ENCODE measurements around the gene SND1.

Gene SND1

DNA sequence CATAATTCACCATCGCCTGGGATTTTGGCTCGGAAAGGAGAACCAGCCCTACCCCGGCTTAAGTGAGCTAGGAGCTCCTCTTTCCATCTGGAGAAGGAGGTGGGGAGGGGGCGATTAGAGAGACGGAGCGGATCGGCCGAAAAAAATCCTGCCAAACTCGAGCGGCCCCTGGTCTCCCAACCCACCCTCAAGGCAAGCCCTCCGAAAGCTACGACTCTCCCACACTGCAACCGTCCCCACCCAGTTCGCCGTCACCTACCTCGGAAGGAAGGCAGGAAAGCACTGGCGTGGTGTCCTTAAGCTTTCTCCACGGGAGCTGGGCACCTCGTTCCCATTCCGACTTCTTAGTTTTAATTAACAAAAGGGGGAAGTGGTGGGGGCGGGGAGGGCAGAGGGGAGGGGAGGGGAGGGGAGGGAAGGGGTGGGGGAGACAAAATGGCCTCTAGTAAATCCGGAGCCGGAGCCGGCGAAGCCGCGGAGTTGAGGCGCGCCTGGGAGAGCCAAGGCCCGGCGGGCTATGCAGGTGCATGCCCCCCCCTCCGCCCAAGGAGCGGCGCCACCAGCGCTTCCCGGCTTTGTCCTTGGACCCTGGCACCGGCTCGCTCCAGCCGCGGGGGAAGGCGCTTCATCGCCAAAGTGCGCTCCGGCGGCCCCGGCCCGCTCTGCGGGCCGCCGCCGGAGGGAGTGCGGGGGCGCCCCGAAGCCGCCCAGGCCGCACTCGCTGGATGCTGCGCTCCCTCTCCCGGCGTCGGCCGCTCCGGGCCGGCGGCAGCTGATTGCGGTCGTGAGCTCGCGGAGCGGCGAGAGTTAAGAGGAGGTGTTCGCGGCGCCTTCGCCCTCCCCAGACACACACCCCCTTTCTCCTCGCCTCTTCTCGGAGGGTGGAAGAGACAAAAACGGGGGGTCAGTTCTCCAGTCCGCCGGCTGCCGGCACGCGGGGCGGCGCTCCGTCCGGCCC, 378.9 kb downstream of the SND1 start, which contains the start of gene LRRC4:
Gene LRRC4, minus strand, starts transcription at position 784 of the 958 bp plus-strand sequence. CDS start 797 bp downstream, outside the sequence.
- peak; percentile 35 for DNase-seq

DNA sequence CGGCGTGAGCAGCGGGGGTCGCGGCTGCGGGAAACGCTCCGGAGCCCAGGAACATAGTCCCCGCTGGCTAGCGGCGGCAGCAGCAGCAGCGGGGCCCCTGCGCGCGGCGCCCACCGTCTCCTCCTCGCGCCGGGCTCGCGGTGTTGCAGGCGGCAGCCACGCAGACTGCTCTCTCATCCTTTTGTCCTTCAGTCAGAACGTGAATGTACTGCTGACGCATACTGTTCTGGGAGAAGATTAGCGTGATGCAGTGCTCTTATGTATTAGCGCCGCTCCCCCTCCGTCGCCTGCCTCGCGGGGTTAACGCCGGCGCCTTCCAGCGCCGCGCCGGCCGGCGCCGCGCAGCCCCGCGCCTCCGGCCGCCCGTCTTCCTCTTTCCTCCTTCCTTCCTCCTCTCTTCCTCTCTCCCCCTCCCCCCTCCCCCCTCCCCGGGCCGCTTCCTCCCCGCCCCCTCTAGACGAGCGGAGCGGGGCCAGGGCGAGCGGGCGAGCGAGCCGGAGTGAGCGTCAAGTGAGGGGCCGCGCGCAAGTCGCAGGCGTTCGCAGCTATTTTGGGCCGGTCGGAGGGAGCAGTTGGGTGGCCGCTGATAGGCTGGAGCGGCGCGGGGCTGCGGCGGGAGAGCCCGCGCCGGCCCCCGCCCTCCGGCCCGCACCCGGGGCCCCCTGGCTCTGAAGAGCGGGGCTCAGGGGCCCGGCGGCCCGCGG, 380.1 kb downstream of the SND1 start:
- DNase-seq, result peak; percentile 52

DNA sequence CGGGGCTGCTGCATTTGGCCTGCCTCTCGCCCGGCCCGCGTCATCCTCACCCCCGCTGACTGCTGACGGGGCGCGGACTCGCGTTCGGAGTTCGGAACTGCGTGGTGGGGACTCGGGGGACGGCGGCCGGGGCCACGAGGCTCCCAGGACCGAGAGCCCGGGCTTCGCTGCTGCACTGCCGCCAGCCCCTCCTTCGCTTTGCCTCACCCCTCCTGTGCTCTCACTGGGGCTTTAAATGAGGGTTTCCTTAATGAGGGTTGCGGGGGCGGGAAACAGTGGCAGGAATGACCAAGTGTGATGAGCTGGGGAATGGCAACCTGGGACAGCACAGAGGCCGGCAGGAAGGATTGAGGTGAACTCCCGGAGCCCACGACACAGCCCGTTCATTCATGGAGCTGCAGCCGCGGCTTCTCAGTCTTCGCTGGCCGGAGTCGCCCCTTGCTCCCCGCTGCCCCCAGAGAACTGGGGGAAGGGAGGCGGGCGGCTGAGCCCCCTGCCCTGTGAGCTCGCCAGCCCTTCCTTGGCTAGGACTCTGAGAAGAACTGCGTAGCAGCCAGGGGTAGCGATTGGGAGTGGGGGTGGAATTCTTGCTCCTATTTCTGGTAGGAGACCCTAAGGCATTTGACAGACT, 380.7 kb downstream of the SND1 start:
- peak; percentile 26 for DNase-seq

DNA sequence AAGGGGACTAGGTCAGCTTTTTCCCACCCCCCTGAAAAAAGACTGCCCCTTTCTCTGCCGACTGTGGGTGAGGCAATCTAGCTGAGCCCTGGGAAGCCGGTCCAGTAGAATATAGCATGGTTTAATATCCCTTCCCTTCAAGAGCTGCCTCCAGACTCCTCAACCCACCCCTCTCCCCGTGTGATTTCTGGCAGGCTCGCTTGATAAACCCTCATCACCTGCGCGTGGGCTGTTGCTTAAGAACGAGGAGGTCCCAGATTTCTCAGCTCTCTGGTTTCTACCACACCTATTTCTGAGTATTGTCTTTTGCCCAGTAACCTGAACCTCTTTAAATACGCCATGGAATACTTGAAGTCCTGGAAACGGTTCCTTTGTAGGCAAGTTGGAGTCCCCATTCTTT, 381.3 kb downstream of the SND1 start:
- no peak for DNase-seq

DNA sequence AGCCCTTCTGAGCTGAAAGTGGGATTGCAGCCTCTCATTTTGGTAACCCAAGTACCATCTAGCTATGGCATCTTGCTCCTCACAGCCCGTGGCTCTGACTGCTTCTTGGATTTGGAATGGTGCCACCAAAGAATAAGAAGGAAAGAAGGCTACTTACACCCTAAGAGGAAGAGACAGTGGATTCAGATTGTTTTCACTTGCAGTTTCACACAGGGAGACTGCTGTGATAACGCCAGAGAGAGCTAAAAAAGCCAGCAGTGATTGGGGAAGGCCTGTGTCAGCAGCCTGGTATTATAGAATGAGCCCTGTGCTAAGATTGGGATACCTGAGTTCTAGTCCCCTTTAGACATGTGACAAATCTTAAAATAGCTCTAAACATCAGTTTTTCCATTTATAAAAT, 382.8 kb downstream of the SND1 start:
- DNase-seq, result no peak

DNA sequence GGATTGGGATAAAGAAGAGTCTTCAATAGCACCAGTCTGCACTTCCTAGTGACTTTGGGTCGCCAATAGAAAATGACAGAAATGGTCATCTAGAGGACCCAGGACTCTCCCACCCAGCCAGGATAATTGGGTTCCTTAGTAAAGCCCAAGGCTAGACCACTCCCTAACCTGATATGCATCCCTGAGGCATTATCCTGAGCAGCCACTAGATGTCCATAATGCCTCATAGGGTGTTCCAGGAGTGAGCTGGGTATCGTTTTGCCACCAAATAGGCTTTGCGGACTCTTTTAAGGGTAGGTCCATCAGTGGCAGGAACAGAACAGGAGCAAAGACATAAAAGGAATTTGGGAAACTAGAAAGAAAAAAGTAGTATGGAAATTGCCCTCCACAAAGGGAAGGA, 383.7 kb downstream of the SND1 start:
- no peak for DNase-seq

DNA sequence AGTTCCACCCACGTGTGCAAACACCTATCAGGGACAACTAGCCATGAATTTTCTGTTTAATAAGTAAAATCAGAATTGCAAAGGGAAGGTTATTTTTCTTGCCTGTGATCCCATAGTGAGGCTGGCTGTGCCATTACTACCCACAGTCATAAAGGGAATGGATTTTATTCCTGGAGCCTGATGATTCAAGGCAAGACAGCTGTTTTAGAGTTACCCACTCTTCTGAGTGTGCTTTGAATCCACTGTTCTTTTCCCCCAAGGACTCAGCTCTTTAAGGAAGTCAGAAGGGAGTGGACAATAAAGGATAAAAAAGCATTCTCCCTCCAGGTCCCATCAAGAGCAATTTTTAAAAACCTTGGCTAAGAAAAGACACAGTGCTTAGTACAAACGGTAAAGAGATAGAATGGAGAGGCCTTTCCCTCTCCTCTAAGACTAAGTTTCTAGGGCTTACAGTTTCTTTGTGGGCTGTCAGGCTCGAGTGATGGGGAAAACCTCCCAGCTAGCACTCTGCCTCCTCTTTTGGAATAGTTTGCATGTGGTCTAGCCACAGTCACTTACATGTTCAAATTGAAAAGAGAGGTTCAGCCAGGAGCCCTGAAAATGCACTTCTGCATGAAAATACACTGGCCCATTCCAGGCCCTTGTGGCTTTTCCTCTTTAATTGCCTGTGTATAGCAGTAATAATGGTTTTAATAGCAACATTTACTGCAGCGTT, 384.4 kb downstream of the SND1 start:
- no peak for DNase-seq

DNA sequence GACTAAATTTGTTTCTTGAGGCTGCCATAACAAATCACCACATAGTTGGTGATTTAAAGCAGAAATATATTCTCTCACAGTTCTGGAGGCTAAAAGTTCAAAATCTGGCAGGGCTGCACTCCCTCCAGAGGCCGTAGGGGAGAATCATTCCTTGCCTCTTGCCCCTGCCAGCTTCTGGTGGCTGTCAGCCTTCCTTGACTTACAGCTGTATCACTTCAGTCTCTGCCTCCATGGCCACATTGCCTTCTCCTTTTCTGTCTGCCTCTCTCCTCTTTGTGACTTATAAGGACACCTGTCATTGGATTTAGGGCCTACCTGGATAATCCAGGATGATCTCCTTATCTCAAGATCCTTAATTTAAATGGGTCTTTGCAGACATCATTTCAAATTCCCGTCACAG, 385.1 kb downstream of the SND1 start:
- no peak for DNase-seq

DNA sequence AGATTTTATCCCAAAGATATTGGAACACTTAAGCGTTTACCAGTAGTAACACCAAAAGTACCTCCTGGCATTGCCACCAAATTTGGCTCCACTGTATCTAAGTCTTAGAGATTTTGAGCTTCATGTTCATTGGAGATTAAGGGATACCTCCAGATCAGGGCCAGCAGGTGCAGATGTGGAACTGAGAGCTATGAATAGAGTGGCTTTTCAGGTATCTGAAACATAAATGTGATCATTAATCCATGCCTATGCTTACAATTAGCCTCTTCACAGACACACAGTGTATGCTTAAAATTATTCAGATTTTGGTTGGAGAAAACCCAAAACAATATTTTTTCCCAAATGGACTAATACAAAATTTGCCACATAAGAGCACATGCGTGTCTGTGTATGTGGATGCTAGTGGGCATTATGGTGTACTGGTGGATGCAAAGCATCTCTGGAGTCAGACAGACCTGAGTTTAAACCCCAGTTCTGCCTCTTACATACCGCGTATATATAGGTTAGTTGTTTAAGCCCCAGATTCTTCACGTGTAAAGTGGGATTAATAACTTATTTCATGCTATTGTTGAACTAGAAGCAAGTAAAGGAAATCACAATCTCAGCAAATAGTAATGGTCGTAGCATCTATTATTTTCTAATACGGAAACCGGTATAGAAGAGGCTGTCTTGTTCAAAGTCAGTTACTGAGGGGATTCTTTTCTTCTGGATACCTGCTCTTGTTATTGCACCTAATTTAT, 386.1 kb downstream of the SND1 start:
- DNase-seq, result no peak

DNA sequence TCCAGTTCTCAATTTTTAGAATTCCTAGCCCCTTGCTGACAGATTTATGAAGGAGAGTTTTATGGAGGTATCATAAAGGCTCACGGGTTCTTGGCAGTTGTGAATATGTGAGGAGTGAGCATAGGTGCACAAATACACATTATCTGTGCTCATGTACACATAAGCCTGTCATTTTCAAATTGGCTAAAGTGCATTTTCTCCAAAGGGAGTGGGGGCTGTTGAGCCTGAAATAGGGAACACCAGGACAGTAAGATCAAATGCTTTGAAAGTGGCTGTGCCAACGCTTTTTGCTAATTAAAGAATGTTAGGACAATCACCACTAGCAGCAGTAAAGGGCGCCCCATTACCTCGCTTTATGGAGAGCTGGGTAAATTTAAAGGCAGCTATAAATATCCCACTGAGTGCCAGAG, 387.6 kb downstream of the SND1 start:
- no peak for DNase-seq

DNA sequence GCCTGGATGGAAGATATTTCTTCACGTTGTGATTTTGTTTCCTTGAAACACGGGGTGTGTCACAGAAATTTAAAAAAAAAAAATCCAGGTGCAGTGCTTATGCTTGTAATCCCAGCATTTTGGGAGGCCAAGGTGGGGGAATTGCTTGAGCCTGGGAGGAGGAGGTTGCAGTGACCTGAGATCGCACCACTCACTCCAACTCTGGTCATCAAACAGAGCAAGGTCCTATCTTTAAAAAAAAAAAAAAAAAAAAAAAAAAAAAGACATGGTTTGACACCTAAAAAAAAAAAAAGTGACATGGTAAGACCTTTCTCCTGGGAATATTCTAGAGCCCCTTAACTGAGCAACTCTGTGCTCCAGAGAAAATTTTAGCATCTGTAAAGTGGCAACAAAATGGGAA, 388.2 kb downstream of the SND1 start:
- DNase-seq, result no peak

DNA sequence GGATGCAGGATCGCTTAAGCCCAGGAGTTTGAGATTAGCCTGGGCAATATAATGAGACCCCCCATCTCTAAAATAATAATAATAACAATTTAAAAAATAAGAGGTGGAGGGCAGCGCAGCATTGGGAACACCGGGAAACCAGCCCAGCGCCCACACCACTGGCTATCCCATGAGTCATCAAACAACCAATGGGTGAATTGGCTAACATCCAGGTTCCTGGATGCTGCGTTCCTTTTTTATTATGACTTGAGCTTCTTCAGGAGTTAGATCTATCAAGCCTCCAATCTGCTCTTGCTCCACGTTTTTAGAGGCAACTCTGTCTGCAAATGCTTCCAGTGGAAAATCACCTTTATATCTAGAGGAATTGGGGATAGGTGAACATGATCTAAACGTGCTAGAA, 389.2 kb downstream of the SND1 start:
- DNase-seq, result no peak

DNA sequence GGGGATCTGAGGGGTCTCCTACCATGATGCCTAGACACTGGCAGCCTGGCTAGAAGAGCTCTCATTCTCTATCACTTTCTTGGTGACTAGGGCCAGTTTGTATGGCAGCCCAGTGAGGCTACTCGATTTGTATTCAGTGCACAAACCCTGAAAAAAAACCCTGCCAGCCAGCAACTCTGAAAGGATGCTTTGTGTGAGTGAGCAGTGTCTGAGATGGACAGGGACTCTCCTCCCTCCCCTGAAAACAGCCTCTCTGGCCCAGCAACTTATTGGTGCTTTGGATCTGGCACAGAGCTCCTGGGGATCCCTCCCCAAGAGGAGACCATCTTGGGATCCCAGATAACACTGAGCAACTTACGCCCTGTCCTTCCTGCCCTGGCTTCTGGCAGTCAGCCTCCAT, 390.0 kb downstream of the SND1 start:
- no peak for DNase-seq

DNA sequence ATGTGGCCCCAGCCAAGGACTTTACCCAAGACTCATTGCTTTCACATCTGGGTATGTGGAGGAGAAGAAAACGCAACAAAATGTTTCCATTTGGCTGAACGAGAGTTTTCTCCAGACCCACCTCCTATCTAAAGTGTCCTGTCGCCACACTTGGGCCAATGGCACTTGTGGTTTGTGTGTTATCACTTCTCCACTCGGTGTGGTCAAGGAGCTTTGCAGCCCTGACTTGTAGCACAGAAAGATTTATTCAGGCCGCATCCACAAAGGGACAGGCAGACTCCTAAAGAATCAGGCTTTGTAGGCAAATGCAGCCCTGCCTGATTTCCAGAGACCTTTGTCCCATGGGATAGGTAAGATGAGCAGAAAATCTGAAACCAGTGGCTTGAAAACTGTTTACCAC, 392.1 kb downstream of the SND1 start:
- no peak for DNase-seq

DNA sequence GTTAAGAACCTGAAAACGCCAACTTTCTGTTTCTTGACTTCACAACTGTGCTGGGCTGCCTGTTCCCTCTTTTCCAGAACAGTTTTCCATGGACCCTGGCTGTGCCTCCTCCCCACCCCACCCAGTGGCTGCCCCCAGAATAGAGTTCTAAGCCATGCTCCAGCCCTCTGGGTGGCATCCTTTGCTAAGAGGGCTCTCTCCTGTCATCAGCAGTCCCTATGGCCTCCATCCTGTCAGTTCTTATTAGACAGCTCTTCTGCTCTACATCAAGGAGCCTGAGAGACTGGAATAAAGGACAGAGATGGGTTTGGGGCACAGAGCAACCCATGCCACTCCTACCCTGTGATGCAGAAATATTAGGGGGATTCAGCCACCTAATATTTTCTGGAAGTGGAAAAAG, 393.2 kb downstream of the SND1 start:
- no peak for DNase-seq

DNA sequence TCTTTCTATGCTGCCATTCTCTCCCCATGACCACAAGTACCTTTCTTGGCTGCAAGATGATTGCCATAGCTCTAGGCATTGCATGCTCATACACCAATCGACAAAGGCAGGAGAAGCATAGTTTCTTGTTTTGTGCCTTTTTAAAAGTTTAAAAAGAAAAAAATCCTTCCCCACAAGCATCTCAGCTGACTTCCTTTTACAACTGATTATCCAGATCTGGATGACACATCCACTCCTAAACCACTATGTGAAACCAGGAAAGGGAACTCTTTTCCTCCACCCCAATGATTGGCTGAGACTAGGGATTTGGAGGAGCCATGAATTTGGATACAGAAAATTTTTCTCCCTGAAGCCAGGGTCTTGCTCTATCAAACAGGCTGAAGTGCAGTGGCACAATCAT, 393.8 kb downstream of the SND1 start:
- DNase-seq, result no peak

DNA sequence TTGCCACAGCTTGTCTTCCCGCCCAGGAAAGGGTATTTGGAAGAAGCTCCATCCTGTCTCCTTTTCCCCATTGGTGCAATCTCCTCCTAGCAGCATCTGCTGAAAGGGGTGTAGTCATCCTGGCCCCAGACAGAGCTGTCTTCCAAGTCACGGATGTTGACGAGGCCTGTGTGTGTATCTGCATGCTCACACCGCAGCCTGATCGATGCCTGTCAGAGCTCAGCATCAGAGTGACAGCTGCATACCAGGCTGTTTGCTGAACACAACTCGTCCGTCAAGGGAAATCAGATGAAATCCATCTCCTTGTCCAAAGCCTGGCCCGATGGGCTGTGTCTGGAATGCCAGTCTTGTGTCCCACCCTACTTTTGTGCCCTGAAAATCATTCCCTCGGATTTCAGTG, 400.4 kb downstream of the SND1 start:
- no peak for DNase-seq

DNA sequence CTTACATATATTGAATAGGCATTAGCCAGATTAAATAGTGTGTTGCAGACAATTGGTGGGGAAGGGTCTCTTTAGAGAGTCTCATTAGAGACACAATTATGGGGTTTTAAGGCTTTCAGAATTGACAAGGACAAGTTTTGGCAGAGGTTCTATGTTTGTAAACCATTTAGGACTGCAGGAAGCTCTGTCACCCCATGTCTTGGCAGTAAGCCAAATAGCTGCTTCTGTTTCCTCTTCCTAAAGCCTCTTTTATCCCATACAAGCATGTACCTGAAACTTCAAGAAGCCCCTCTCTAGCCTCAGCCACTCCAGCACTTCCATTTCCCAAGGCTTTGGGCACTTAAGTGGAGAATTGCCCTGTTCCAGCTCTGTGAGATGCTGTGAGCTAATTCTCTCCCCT, 401.0 kb downstream of the SND1 start:
- no peak for DNase-seq

DNA sequence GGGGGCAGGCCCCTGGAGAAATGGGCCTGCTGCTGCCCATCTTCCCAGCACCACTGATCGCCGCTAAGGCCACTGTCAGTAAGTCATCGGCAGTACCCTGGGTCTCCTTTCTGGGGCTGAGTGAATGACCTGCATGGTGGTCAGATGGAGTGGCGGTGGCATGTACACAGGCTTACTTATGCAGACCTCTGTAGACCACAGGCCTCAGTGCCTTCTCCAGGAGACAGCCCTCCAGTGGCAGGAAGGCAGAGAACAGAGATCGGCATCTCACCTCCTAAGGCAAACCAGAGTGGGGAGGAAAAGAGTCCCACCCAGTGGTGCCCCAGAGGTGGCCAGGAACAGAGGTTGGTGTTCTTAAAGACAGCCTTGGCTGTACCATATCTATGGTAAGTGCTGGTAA, 402.0 kb downstream of the SND1 start:
- no peak for DNase-seq

DNA sequence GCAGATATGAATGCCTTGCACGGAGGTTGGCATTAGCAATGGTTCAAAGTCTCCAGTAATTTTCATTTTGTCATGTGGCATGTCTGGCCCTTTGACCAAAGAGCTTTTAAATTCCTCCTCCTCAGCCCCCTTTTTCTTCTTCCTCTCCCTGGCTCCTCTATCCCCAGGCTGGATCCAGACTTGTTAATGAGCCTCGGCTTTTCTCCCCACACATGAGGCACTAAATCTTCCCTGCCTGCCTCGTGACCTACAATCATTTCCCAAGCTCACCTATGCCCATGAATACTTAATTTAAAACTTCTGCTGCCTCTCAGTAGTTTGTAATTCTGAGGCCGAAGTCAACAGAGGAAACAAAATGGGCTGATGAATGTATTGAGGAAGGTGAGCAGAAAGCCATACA, 402.5 kb downstream of the SND1 start:
- no peak for DNase-seq

DNA sequence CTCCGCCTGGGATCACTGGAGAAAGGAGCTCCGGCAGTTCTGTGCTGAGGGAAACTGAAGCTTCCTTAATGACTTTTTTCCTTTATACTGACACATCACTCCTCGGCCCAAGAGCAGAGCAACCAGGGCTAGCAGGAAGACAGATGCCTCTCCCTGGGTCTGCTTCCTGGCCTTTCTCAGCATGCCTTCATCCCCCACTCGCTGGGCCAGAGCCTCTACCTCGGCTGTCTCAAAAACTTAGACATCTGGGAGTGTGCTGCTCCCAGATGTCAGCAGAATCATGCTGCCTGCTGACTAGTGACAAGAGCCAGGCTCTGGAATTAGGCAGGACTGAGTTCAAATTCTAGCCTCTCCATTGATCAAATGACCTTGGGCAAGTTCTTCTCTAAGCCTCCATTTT, 403.6 kb downstream of the SND1 start:
- DNase-seq, result no peak

DNA sequence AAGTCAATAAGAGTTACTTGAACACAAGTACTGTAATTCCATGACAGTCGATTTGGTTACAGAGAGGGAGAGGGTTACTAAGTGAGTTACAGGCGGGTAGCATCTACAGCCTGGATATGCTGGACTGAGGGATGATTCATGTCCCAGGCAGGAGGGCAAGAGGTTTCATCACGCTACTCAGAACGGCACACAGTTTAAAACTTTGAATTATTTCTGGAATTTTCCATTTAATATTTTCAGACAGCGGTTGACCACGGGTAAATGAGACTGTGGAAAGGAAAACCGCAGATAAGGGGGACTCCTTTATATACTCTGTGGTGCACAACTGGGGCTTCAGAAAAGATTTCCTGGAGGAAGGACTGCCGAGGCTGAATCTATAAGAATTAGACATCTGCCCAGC, 404.9 kb downstream of the SND1 start:
- DNase-seq, result no peak

All from activated CD8-positive, alpha-beta memory T cell treated with anti-CD3 and anti-CD28 coated beads, Interleukin-2, amount 50 U/mL, for 4 hours (primary cell).